ENCODE data around the gene CKLF.
"Not testable (repeated sequence)": the region's sequence is repeated elsewhere in the genome, so short reads cannot be mapped to it uniquely, and the experiment has no call there.

CKLF gene

GRCh38 chr16:66601471-66601870 is 49.1 kb downstream of the CKLF start:
- Histone ChIP-seq H3K4me1 (ENCODE audit: control insufficient read depth, insufficient read depth, low read length) (peaks cover 2% of the 10 kb centered on the region), H3K27ac (ENCODE audit: low read depth, low read length) (no peak overlapping the region), H3K36me3 (ENCODE audit: control insufficient read depth, insufficient read depth, low read length) (no peaks in the 10 kb centered on the region), H3K27me3 (ENCODE audit: control insufficient read depth, insufficient read depth, low read length) (peaks cover 4% of the 10 kb centered on the region), H3K9ac (ENCODE audit: low read length) (no peak overlapping the region), H3K4me3 (ENCODE audit: low read length) (no peak overlapping the region)

- Histone ChIP-seq H3K4me1 (ENCODE audit: control insufficient read depth, insufficient read depth, low read length) (peaks cover 4% of the 10 kb centered on the region), H3K36me3 (ENCODE audit: control insufficient read depth, insufficient read depth, low read length) (no peaks in the 10 kb centered on the region), H3K27ac (ENCODE audit: low read depth, low read length) (no peak overlapping the region), H3K4me3 (ENCODE audit: low read length) (peak overlapping the region; percentile 76), H3K27me3 (ENCODE audit: control insufficient read depth, insufficient read depth, low read length) (peaks cover 4% of the 10 kb centered on the region), H3K9ac (ENCODE audit: low read length) (peak overlapping the region; percentile 5)
These were observed 51.4 kb downstream of the CKLF start for GRCh38 chr16:66603537-66604375.

- Histone ChIP-seq H3K36me3 (ENCODE audit: control insufficient read depth, insufficient read depth, low read length) (peaks cover under 1% of the 10 kb centered on the region), H3K4me1 (ENCODE audit: control insufficient read depth, insufficient read depth, low read length) (peaks cover 7% of the 10 kb centered on the region), H3K4me3 (ENCODE audit: low read length) (peak within 1 kb of the TSS; percentile 76), H3K9ac (ENCODE audit: low read length) (peak within 1 kb of the TSS; percentile 6), H3K27ac (ENCODE audit: low read depth, low read length) (peak within 1 kb of the TSS; percentile 59), H3K27me3 (ENCODE audit: control insufficient read depth, insufficient read depth, low read length) (peaks cover 4% of the 10 kb centered on the region)
These were observed 52.2 kb downstream of the CKLF start, which contains the start of gene CMTM3 for GRCh38 chr16:66604376-66605176. CMTM3 (plus strand) TSS chr16:66604704; CDS start chr16:66604806, 102 bp downstream.

- peaks cover 4% of the 10 kb centered on the region for H3K27me3 ChIP-seq (ENCODE audit: control insufficient read depth, insufficient read depth, low read length)
- H3K27ac ChIP-seq (ENCODE audit: low read depth, low read length), result peak overlapping the region; percentile 59
- peaks cover 9% of the 10 kb centered on the region for H3K36me3 ChIP-seq (ENCODE audit: control insufficient read depth, insufficient read depth, low read length)
- H3K4me1 ChIP-seq (ENCODE audit: control insufficient read depth, insufficient read depth, low read length), result peaks cover 7% of the 10 kb centered on the region
- peak overlapping the region; percentile 6 for H3K9ac ChIP-seq (ENCODE audit: low read length)
- peak overlapping the region; percentile 56 for H3K4me3 ChIP-seq (ENCODE audit: low read length)
These were observed 53.0 kb downstream of the CKLF start for GRCh38 chr16:66605177-66605978.

- Histone ChIP-seq H3K4me1 (ENCODE audit: control insufficient read depth, insufficient read depth, low read length) (peaks cover 7% of the 10 kb centered on the region), H3K27ac (ENCODE audit: low read depth, low read length) (no peak overlapping the region), H3K27me3 (ENCODE audit: control insufficient read depth, insufficient read depth, low read length) (peaks cover 4% of the 10 kb centered on the region), H3K36me3 (ENCODE audit: control insufficient read depth, insufficient read depth, low read length) (peaks cover 12% of the 10 kb centered on the region), H3K4me3 (ENCODE audit: low read length) (peak overlapping the region; percentile 56), H3K9ac (ENCODE audit: low read length) (no peak overlapping the region)
These were observed 53.8 kb downstream of the CKLF start for GRCh38 chr16:66605979-66606751.

- peaks cover 7% of the 10 kb centered on the region for H3K4me1 ChIP-seq (ENCODE audit: control insufficient read depth, insufficient read depth, low read length)
- H3K9ac ChIP-seq (ENCODE audit: low read length), result no peak overlapping the region
- no peak overlapping the region for H3K4me3 ChIP-seq (ENCODE audit: low read length)
- H3K27me3 ChIP-seq (ENCODE audit: control insufficient read depth, insufficient read depth, low read length), result peaks cover 4% of the 10 kb centered on the region
- no peak overlapping the region for H3K27ac ChIP-seq (ENCODE audit: low read depth, low read length)
- H3K36me3 ChIP-seq (ENCODE audit: control insufficient read depth, insufficient read depth, low read length), result peaks cover 18% of the 10 kb centered on the region
These were observed 56.1 kb downstream of the CKLF start for GRCh38 chr16:66608241-66609138.

- Histone ChIP-seq H3K4me3 (ENCODE audit: low read length) (no peak overlapping the region), H3K4me1 (ENCODE audit: control insufficient read depth, insufficient read depth, low read length) (peaks cover 5% of the 10 kb centered on the region), H3K36me3 (ENCODE audit: control insufficient read depth, insufficient read depth, low read length) (peaks cover 18% of the 10 kb centered on the region), H3K27me3 (ENCODE audit: control insufficient read depth, insufficient read depth, low read length) (no peaks in the 10 kb centered on the region), H3K27ac (ENCODE audit: low read depth, low read length) (no peak overlapping the region), H3K9ac (ENCODE audit: low read length) (no peak overlapping the region)
These were observed 56.7 kb downstream of the CKLF start for GRCh38 chr16:66609139-66609510.

GRCh38 chr16:66610111-66610820 is 57.9 kb downstream of the CKLF start:
- Histone ChIP-seq H3K36me3 (ENCODE audit: control insufficient read depth, insufficient read depth, low read length) (peaks cover 18% of the 10 kb centered on the region), H3K27ac (ENCODE audit: low read depth, low read length) (no peak overlapping the region), H3K9ac (ENCODE audit: low read length) (no peak overlapping the region), H3K4me3 (ENCODE audit: low read length) (no peak overlapping the region), H3K27me3 (ENCODE audit: control insufficient read depth, insufficient read depth, low read length) (no peaks in the 10 kb centered on the region), H3K4me1 (ENCODE audit: control insufficient read depth, insufficient read depth, low read length) (peaks cover 5% of the 10 kb centered on the region)

- not testable (repeated sequence) for H3K4me1 ChIP-seq (ENCODE audit: control insufficient read depth, insufficient read depth, low read length); H3K9ac ChIP-seq (ENCODE audit: low read length); H3K4me3 ChIP-seq (ENCODE audit: low read length); H3K27ac ChIP-seq (ENCODE audit: low read depth, low read length); H3K27me3 ChIP-seq (ENCODE audit: control insufficient read depth, insufficient read depth, low read length)
- H3K36me3 ChIP-seq (ENCODE audit: control insufficient read depth, insufficient read depth, low read length), result peaks cover 18% of the 10 kb centered on the region
These were observed 59.5 kb downstream of the CKLF start for GRCh38 chr16:66611911-66612310.

GRCh38 chr16:66612422-66612821 is 60.0 kb downstream of the CKLF start:
- Histone ChIP-seq H3K9ac (ENCODE audit: low read length) (no peak overlapping the region), H3K4me3 (ENCODE audit: low read length) (no peak overlapping the region), H3K27me3 (ENCODE audit: control insufficient read depth, insufficient read depth, low read length) (no peaks in the 10 kb centered on the region), H3K4me1 (ENCODE audit: control insufficient read depth, insufficient read depth, low read length) (peaks cover 5% of the 10 kb centered on the region), H3K36me3 (ENCODE audit: control insufficient read depth, insufficient read depth, low read length) (peaks cover 18% of the 10 kb centered on the region), H3K27ac (ENCODE audit: low read depth, low read length) (no peak overlapping the region)

Measured in rectal smooth muscle tissue (tissue), 1 donor.